Stimulated activated CD4-positive, alpha-beta T cell treated with anti-CD3 and anti-CD28 coated beads, TNF-alpha, amount 100 ng/mL, for 48 hours (primary cell): ENCODE data around the gene SHISAL1.
"Not testable (repeated sequence)": the region's sequence is repeated elsewhere in the genome, so short reads cannot be mapped to it uniquely, and the experiment has no call there.

ENCODE experiments used
- DNase-seq, 3 donors: peaks; one replicate each; pipeline ENCODE4 v3.0.0-alpha.2; 2020; ENCODE audit warnings: low read depth in 3 of 3

SHISAL1 gene

DNA sequence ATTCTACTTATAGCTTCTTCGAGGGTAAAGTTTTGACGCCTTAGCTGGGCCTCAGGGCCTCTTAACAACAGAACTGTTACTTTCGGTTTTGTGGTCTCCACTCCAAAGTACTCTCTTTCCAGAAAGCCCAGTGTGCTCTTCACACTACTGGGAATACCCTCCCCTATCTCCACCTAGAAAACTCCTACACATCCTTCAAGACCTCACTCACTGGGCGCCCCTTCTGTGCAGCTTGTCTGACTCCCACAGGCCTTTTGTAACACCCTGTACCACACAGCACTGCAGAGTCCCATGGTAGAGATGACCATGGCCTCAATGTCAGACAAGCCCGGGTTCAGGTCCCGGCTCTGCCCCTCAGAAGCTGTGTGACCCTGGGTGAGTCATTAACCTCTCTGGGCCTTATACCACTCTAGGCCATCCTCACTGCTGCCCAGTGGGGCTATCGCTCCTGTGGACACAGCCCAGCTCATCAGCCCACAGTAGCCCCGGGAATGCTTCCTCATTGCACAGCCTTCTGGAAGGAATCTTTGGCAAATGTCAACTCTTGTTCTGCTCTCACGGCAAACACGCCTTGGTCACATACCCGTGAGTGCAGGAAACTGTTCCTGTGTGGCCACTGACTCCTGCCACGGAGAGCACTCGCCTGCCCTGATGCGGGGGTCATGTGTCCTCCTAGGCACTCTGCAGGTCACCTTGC is 51.4 kb downstream of the SHISAL1 start:
- DNase-seq = no peak

DNA sequence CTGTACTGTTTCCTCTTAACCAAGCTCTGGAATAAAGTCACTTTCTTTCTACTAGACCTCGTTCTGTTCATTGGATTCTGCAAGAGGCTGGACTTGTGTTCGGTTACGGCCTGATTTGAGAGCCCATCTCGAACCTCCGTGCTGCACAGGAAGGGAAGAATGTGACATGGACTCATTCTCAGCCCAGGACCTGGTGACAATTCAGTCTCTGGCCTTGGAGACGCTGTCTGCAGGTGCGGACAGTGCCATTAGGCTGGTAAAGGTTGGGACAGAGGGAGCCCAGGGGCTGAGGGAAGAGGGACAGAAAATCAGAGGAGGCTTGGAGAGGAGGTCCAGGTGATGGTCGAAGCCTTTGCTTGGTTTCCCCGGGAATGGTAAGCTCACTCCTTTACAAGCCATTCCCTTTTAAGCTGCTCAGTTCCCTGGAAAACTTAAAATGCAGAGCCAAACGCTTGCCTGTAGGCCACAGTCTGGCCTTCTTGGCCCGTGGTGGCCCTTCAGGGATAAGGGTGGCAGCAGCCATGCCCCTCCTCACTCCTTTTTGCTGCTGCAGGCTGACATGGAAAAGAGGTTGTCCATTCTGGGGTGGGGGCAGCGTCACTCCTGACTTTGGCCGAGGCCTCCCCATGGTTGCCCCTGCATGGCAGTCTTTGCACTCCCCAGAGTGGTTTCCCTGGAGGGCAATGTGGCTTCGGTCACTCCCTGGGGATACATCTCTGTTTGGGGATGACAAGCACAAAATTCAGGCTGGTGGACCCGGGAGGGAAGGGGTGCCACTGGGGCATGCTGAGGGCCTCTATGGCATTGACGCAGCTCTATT is 52.3 kb downstream of the SHISAL1 start:
- DNase-seq = no peak

DNA sequence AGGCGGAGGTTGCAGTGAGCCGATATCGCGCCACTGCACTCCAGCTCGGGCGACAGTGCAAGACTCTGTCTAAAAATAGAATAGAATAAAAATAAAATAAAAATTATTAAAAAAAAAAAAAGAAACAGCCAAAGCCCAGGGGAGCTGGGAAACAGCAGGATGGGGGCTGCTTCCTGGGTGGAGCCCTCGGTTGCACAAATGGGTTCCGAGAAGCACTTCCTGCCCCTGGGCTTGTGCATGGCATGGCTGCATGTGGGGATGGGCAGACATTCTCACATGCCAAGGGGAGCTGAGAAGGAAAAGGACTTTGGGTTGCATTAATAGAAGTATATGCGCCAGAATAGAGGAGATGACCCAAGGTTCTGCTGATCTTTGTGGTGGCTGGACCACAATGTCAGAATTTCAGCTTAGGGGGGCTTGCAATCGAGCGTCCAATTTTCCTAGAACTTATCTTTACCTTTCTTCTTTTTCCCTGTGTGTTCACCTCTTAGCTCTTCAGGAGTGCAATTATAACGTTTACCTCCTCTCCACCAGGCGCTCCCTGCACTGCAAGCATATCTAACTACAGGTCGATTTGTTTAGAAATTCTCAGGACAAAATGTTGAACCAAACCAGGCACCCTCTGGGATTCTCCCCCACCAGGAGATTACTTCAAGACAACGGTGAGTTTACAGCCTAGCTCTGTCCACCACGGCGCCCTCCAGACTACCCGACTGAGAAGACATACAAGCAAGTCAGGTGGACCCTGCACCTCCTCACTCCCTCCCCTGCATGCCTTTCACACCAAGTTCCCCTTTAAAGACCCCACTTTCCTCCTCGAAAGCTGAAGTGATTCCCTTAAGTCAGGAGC is 53.2 kb downstream of the SHISAL1 start:
- no peak for DNase-seq

DNA sequence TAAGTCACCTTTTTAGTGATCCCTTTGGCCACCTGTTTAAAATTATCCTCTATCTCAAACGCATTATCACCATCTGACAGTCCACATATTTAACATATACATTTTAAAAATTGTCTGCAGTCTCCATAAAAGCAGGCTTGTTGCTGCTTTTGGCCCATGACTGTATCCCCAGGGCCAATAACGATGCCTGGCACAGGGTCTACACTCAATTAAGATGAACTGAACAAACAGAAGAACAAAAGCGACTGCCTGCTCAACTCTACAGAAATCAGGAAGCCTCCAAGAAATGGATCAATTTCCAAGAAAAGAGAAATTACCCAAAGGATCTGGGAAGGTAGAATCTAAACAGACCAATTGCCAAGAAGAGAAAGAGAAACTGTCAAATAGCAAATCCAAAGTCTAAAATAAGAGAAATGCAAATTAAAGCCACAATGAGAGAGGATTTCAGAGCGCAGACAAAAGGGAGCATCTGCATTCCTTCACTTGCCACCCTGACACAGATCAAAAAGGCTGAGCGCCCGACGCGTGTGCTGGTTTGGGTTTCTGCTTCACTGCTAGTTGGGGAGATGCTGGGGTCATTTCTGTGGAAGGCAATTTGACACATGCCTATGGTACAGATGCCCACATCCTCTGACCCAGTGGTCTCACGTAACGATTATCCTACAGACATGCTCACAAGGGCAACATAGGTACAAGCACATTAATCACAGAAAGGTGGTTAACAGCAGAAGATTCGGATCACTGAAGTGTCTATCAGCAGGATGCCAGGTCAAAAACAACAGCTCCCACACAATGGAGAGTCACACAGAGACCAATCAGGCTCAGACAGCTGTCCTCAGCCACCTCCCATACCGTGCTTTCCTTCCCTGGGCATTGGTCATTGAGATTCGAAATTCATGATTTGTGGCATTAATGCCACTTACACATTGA is 55.9 kb downstream of the SHISAL1 start:
- no peak for DNase-seq

GRCh38 chr22:44256085-44256484 is 56.7 kb downstream of the SHISAL1 start:
- DNase-seq = no peak

- DNase-seq = no peak
Observed at GRCh38 chr22:44254811-44255210, 57.9 kb downstream of the SHISAL1 start.

DNA sequence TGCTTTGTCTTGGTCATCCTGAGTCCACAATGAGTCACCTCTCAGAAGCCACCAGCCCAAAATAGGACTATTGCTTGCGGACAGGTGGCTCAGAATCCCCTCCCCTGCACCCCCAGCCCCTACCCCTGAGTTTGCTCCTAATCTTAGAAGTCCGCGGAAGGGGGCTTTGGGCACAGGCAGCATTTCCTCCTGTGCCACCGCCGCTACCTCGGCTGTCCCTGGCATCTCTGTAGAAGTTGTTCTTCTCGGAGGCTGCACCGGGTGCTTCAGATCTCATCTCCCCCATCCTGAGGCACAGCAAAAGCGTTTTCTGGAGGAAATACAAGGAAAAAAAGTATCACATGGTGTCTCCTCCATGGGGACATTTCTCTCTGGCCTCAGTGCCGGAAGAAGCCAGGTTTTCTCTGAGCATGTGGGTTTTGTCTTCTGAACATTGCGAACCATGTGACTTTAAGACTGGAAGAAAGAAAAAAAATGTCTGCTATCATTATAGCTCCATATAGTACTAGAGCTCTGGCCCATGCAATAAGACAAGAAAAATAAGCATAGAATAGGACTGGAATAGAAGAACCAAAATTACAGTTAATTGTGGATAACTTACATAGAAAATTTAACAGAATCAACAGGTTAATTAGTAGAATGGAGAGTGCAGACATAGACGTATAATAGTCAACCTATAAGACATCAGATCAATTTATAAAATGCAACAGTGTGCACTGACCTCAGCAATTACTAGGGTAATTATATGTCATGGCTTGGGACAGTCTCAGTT is 63.2 kb downstream of the SHISAL1 start:
- no peak for DNase-seq

DNA sequence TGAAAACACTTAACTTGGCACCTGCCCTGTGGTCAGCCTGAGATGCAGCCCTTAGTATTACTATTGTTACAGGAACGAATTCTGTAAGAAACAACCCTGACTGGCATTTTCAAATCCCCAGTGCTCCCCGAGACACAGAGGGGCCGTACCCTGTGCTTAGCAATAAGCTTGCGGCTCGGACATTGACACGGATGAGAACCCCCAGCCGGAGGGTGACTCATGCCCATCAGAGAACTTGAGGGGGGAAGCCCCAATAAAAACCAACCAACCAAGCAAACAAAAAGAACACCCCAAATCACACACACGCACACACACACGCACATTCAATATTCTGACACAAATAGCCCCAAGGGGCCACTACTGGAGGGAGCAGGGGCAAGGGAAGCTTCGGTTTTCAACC is 63.8 kb downstream of the SHISAL1 start:
- no peak for DNase-seq

DNA sequence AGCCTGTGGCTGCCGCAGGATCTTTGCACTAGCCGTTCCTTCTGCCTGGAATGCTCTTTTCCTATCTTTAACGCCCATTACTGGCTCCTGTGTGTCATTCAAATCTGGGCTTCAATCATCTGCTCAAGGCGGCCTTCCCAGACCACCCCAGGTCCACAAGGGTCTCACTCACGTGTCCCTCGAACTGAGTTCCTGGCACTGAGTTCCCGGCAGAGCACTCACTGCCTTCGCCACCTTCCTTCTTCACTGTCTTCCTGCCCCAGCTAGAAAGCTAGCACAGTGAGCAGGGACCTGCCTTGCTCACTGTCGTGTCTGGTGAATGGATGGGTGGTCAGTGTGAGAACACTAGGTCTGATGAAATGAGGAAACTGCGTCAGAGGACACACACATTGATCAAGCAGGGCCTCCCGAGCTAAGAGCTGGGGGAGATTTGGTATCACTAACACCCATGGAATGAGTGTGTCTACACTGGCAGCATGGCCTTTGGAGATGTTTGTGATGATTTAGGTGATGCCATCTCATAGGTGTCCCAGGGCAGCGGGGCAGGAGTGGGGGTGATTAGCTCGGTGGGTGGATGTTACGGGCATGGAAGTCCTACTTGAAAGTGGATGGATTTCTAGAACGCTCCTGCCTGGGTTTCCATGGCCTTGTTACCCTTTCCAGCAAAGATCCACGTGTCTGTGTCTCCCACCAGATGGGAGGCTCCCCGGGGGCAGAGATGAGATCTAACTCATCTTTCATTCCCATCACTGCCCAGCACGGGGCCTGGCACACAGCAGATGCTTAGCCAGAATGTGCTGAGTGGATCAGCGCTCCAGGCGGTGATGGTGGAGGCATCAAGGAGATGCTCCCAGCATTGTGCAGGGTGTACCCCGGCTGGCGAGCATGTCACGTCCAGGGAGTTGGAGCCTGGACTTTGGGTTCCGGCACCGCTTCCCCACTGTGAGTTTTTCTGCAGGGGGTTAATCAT is 64.5 kb downstream of the SHISAL1 start:
- no peak for DNase-seq

- DNase-seq = no peak
Observed at GRCh38 chr22:44247346-44247745, 65.4 kb downstream of the SHISAL1 start.

DNA sequence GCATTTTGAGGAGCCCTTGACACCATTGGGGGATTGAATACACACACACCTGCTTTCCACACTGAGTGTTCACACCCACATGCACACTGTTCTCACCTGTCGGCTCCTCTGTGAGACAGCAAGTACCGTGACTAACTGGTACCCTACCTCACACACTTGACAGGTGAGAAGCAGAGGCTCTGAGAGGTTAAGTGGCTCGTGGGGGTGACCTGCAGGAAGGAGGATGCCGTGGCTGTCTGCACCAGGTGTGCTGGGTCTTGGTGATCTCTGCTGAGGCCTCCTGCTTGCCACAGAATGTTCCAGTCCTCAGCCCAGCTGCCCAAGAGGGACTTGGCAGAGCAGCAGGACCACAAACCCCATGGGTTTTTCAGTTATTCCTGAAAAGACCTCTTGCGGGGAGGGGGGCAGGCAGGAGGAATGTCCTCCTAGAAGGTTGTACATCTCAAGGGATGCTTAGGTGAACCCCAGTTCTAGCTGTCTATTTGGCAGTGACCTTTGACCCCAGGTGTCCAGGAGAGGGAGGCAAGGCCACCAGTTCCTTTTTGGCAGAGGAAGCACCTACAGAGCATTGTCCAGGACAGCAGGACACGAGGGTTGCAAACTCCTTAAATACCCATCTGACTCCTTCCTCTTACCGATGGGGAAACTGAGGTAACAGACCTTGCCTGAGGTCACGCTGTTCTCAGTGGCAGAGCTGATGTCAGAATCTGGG is 66.0 kb downstream of the SHISAL1 start:
- no peak for DNase-seq

DNA sequence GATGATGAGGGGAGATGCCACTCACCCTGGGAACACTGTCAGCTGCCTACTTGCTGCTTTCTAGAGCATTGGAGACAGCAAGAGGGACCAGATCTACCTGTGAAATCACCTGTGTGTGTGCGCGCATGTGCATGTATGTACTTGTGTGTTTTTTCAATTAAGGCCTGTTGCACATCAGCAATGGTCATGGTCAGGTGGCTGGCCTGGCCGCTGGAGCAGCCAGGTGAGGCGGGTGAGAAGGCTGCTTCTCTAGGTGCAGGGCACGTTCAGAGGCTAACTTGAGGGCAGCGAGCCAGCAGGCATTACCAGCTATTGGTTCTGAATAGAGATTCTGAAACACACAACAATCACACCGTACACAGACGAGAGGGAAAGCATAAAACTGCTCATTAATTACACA is 66.9 kb downstream of the SHISAL1 start:
- no peak for DNase-seq

DNA sequence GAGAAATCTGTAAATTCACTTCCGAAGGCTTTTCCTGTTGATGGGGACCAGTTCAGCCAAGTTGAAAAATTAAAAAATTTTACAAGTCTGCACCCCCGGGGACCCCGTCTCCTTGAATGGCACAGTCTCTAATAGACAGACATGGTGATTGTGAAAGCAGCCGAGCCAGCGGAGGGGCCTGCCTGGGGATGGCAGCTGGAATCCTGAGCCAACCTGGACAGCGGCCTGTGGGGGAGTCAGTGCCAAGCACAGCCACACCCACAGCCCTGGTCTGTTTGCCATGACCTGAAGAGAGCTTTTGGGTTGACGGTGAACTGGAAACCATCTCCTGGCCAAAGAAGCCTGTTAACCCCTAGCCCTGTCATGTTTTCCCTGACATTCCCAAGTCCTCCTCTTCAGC is 67.3 kb downstream of the SHISAL1 start:
- no peak for DNase-seq

GRCh38 chr22:44244265-44244822 is 68.4 kb downstream of the SHISAL1 start:
- no peak for DNase-seq

GRCh38 chr22:44243761-44244160 is 69.0 kb downstream of the SHISAL1 start:
- DNase-seq = no peak

GRCh38 chr22:44242946-44243724 is 69.6 kb downstream of the SHISAL1 start:
- DNase-seq = no peak

- DNase-seq = not testable (repeated sequence)
Observed at GRCh38 chr22:44241121-44241520, 71.6 kb downstream of the SHISAL1 start.

DNA sequence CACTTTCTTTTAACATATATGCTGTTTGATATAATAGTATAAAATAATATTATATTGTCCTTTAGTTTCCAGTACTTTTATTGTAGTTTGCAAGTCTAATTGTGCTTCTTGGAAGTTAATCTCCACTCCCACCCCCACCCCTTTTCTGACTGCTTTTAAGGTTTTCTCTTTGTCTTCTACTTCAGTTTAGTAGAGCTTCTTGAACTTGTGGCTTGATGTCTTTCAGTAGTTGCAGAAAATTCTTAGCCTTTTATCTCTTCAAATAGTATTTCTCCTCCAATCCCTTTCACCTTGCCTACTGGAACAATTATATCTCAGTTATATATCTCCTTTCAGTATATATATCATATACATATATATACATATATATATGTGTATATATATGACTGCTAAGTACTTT is 75.5 kb downstream of the SHISAL1 start:
- DNase-seq = no peak
